SK-N-SH treated with all-trans-retinoic acid at 6 μM for 48 hours (cell line): Measurements from ENCODE around the gene OAF.

Experiments used
- ATAC-seq: fragments of 200-7000 bp; cut with Tn5 transposase; 3 replicates; pipeline ENCODE4 v1.9.1; 2020; ENCODE audit warnings: mild to moderate bottlenecking, moderate library complexity
- ARNTL ChIP-seq: fragments of 450-650 bp; formaldehyde crosslinking; IDR thresholded peaks from 2 replicates; pipeline ENCODE4 v1.5.0; 2020; ENCODE audit warnings: low read depth, mild to moderate bottlenecking, moderate library complexity, borderline replicate concordance
- BACH2 ChIP-seq: fragments of 250-450 bp; sonication (Bioruptor Pico); IDR thresholded peaks from 2 replicates; pipeline ENCODE4 v1.9.0; 2021; ENCODE audit warnings: mild to moderate bottlenecking, borderline replicate concordance
- CSDC2 ChIP-seq: fragments of 250-450 bp; sonication (Bioruptor Pico); IDR thresholded peaks from 2 replicates; pipeline ENCODE4 v1.5.0; 2020; ENCODE audit warnings: mild to moderate bottlenecking, moderate library complexity
- ESRRG ChIP-seq: fragments of 250-450 bp; sonication (Bioruptor Pico); IDR thresholded peaks from 2 replicates; pipeline ENCODE4 v1.6.1; 2021; ENCODE audit warnings: mild to moderate bottlenecking
- GLIS3 ChIP-seq: fragments of 250-450 bp; sonication (Bioruptor Pico); IDR thresholded peaks from 2 replicates; pipeline ENCODE4 v1.5.0; 2020; ENCODE audit warnings: mild to moderate bottlenecking, moderate library complexity
- ISL1 ChIP-seq: fragments of 250-450 bp; sonication (Bioruptor Pico); IDR thresholded peaks from 2 replicates; pipeline ENCODE4 v2.1.2; 2022; ENCODE audit warnings: mild to moderate bottlenecking, moderate library complexity
- OSR1 ChIP-seq: fragments of 250-450 bp; sonication (Bioruptor Pico); IDR thresholded peaks from 2 replicates; pipeline ENCODE4 v1.8.0; 2022; ENCODE audit warnings: moderate library complexity, mild to moderate bottlenecking, inconsistent platforms
- PPARA ChIP-seq: fragments of 250-450 bp; sonication (Bioruptor Pico); IDR thresholded peaks from 2 replicates; pipeline ENCODE4 v1.5.0; 2020; ENCODE audit warnings: mild to moderate bottlenecking, borderline replicate concordance
- RARB ChIP-seq: fragments of 250-450 bp; sonication (Bioruptor Pico); IDR thresholded peaks from 2 replicates; pipeline ENCODE4 v1.8.0; 2021; ENCODE audit warnings: mild to moderate bottlenecking, moderate library complexity
- SNAI2 ChIP-seq: fragments of 250-450 bp; sonication (Bioruptor Pico); IDR thresholded peaks from 2 replicates; pipeline ENCODE4 v1.5.0; 2020; ENCODE audit warnings: mild to moderate bottlenecking, moderate library complexity
- ZC3H10 ChIP-seq: fragments of 250-450 bp; sonication (Bioruptor Pico); IDR thresholded peaks from 2 replicates; pipeline ENCODE4 v1.5.1; 2021; ENCODE audit warnings: mild to moderate bottlenecking, moderate library complexity
- ZFP3 ChIP-seq: fragments of 250-450 bp; sonication (Bioruptor Pico); IDR thresholded peaks from 2 replicates; pipeline ENCODE4 v1.5.0; 2020; ENCODE audit warnings: mild to moderate bottlenecking, moderate library complexity
- ZFP30 ChIP-seq: fragments of 450-650 bp; formaldehyde crosslinking; IDR thresholded peaks from 2 replicates; pipeline ENCODE4 v1.5.0; 2022; ENCODE audit warnings: mild to moderate bottlenecking, moderate library complexity
- ZNF565 ChIP-seq: fragments of 450-650 bp; formaldehyde crosslinking; conservative IDR thresholded peaks from 2 replicates; pipeline ENCODE4 v1.5.0; 2020; ENCODE audit warnings: low read depth, mild to moderate bottlenecking, moderate library complexity
- ZNF70 ChIP-seq: fragments of 450-650 bp; formaldehyde crosslinking; IDR thresholded peaks from 2 replicates; pipeline ENCODE4 v1.5.0; 2020; ENCODE audit warnings: mild to moderate bottlenecking, moderate library complexity
- ZNF8 ChIP-seq: fragments of 450-650 bp; formaldehyde crosslinking; IDR thresholded peaks from 2 replicates; pipeline ENCODE4 v1.5.0; 2020; ENCODE audit warnings: mild to moderate bottlenecking, moderate library complexity
- TF ChIP-seq, protein P1 (sequence below): fragments of 250-450 bp; sonication (Bioruptor Pico); IDR thresholded peaks from 2 replicates; pipeline ENCODE4 v1.5.0; 2020; ENCODE audit warnings: mild to moderate bottlenecking, moderate library complexity
- TF ChIP-seq, protein P2 (sequence below): fragments of 250-450 bp; sonication (Bioruptor Pico); IDR thresholded peaks from 2 replicates; pipeline ENCODE4 v1.5.1; 2020; ENCODE audit warnings: low read depth, mild to moderate bottlenecking, moderate library complexity
- TF ChIP-seq, protein P3 (sequence below): fragments of 250-450 bp; sonication (Bioruptor Pico); IDR thresholded peaks from 2 replicates; pipeline ENCODE4 v1.5.1; 2021; ENCODE audit warnings: mild to moderate bottlenecking, moderate library complexity
- TF ChIP-seq, protein P4 (sequence below): fragments of 250-450 bp; sonication (Bioruptor Pico); IDR thresholded peaks from 2 replicates; pipeline ENCODE4 v1.8.0; 2020; ENCODE audit warnings: mild to moderate bottlenecking, moderate library complexity, borderline replicate concordance

The OAF gene

DNA sequence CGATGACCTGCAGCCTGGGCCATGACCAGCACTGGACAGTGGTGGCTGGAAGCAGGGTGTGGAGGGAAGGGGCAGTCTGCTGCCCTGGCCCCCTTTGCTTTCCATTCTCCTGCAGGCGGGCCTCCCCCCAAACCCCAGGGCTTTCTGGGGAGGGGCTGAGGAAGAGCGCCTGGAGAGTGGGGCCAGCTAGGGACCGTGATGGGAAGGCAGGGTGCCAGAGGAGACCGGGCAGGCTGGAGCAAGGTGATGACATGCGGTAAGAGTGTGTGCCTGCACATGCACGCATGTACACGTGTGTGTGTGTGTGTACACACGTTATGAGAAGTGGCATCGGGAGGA, 7.8 kb downstream of the OAF start (continued):
- TF ChIP-seq ZFP30 (CRISPR knock-in tag) (no peak), SNAI2 (CRISPR knock-in tag) (no peak)

DNA sequence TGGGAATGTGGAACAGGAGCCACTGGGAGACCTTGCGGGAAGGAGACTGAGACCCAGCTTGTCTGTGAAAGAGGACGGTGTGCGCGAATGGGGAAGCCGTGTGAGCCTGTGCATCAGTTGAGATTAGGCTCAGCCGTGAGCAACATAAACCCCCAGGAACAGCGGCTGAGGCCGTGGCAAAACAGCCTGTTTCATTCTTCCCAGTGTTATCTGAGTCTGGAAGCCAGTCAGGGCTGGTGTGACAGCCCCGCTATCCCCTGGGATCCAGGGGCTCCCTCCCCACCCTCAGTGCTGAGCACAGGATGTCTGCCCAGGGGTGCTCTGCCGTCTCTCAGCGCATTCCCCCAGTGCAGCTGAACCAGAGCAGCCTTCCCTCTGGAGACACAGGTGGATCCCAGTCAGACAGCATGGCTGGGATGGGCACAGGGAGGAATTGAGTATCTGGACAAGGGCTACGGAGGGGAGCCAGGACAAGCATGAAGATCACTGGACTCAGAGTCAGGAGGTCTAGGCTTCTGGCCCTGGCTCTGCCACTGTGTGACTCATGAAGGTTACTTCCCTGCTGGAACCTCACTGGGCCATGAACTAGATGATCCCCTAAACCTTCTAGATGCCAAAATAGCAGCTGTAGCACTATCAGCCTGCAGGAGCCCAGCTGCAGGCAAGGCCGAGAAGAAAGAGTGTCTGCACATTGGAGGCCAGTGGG, 8.6 kb downstream of the OAF start:
- TF ChIP-seq, protein P1, sequence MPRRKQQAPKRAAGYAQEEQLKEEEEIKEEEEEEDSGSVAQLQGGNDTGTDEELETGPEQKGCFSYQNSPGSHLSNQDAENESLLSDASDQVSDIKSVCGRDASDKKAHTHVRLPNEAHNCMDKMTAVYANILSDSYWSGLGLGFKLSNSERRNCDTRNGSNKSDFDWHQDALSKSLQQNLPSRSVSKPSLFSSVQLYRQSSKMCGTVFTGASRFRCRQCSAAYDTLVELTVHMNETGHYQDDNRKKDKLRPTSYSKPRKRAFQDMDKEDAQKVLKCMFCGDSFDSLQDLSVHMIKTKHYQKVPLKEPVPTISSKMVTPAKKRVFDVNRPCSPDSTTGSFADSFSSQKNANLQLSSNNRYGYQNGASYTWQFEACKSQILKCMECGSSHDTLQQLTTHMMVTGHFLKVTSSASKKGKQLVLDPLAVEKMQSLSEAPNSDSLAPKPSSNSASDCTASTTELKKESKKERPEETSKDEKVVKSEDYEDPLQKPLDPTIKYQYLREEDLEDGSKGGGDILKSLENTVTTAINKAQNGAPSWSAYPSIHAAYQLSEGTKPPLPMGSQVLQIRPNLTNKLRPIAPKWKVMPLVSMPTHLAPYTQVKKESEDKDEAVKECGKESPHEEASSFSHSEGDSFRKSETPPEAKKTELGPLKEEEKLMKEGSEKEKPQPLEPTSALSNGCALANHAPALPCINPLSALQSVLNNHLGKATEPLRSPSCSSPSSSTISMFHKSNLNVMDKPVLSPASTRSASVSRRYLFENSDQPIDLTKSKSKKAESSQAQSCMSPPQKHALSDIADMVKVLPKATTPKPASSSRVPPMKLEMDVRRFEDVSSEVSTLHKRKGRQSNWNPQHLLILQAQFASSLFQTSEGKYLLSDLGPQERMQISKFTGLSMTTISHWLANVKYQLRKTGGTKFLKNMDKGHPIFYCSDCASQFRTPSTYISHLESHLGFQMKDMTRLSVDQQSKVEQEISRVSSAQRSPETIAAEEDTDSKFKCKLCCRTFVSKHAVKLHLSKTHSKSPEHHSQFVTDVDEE (CRISPR knock-in tag): no peak
- TF ChIP-seq ZNF565 (CRISPR knock-in tag) (no peak), ZNF70 (CRISPR knock-in tag) (no peak), OSR1 (CRISPR knock-in tag) (no peak), RARB (CRISPR knock-in tag) (no peak), CSDC2 (no peak), ZFP3 (CRISPR knock-in tag) (no peak), ZNF8 (CRISPR knock-in tag) (no peak)
- TF ChIP-seq, protein P2, sequence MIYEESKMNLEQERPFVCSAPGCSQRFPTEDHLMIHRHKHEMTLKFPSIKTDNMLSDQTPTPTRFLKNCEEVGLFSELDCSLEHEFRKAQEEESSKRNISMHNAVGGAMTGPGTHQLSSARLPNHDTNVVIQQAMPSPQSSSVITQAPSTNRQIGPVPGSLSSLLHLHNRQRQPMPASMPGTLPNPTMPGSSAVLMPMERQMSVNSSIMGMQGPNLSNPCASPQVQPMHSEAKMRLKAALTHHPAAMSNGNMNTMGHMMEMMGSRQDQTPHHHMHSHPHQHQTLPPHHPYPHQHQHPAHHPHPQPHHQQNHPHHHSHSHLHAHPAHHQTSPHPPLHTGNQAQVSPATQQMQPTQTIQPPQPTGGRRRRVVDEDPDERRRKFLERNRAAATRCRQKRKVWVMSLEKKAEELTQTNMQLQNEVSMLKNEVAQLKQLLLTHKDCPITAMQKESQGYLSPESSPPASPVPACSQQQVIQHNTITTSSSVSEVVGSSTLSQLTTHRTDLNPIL (CRISPR knock-in tag): no peak
- TF ChIP-seq, protein P3, sequence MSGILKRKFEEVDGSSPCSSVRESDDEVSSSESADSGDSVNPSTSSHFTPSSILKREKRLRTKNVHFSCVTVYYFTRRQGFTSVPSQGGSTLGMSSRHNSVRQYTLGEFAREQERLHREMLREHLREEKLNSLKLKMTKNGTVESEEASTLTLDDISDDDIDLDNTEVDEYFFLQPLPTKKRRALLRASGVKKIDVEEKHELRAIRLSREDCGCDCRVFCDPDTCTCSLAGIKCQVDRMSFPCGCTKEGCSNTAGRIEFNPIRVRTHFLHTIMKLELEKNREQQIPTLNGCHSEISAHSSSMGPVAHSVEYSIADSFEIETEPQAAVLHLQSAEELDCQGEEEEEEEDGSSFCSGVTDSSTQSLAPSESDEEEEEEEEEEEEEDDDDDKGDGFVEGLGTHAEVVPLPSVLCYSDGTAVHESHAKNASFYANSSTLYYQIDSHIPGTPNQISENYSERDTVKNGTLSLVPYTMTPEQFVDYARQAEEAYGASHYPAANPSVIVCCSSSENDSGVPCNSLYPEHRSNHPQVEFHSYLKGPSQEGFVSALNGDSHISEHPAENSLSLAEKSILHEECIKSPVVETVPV (CRISPR knock-in tag): no peak
- TF ChIP-seq, protein P4, sequence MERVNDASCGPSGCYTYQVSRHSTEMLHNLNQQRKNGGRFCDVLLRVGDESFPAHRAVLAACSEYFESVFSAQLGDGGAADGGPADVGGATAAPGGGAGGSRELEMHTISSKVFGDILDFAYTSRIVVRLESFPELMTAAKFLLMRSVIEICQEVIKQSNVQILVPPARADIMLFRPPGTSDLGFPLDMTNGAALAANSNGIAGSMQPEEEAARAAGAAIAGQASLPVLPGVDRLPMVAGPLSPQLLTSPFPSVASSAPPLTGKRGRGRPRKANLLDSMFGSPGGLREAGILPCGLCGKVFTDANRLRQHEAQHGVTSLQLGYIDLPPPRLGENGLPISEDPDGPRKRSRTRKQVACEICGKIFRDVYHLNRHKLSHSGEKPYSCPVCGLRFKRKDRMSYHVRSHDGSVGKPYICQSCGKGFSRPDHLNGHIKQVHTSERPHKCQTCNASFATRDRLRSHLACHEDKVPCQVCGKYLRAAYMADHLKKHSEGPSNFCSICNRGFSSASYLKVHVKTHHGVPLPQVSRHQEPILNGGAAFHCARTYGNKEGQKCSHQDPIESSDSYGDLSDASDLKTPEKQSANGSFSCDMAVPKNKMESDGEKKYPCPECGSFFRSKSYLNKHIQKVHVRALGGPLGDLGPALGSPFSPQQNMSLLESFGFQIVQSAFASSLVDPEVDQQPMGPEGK (CRISPR knock-in tag): no peak
- TF ChIP-seq, all 23 proteins: peak for 0
- no peak for ATAC-seq

DNA sequence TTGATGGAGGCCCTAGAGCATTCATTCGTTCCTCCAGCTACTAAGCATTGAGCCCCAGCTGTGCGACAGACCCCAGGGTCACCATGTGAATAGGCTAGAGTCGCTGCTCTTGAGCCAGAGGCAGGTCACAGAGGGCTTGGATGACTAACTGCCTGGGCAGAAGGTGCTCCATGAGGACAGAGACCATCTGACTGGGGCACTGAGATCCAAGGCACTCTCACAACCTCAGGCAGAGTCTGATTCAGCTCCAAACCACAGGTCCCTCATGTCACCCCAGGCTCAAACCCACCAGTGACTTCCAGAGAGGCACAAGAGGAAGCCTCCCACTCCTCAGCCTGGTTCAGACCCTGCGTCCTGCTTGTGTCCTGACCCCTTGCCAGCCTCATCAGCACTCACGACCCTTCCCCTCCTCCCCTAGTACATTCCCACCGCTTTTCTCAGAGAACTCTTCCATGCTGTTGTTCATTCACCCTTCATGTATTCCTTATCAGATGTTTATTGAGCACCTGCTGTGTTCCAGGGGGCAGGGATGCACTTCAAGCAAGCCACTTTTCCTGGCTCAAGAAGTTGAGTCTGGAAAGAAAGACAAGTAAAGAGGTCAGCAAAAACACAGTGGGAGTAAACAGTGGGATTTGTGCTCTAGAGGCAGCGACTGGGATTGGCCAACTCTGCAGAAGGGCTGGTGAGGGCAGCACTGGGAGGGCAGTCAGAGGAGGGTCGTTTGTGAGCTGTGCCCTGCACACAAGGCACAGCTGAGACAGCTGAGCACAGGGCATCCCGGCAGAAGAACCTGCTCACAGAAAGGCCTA, 9.3 kb downstream of the OAF start:
- TF ChIP-seq BACH2 (CRISPR knock-in tag): no peak
- TF ChIP-seq ZC3H10 (CRISPR knock-in tag): no peak
- TF ChIP-seq CSDC2: no peak
- no peak for TF ChIP-seq ISL1 (CRISPR knock-in tag)
- TF ChIP-seq, protein P4 (CRISPR knock-in tag): no peak
- TF ChIP-seq, protein P2 (CRISPR knock-in tag): no peak
- no peak for TF ChIP-seq SNAI2 (CRISPR knock-in tag)
- no peak for TF ChIP-seq OSR1 (CRISPR knock-in tag)
- TF ChIP-seq ESRRG (CRISPR knock-in tag): no peak
- TF ChIP-seq PPARA (CRISPR knock-in tag): no peak
- no peak for TF ChIP-seq ARNTL
- TF ChIP-seq, protein P1 (CRISPR knock-in tag): no peak
- no peak for TF ChIP-seq ZNF565 (CRISPR knock-in tag)
- no peak for TF ChIP-seq ZFP3 (CRISPR knock-in tag)
- no peak for TF ChIP-seq GLIS3 (CRISPR knock-in tag)
- no peak for ATAC-seq
